GM21515 (cell line): ENCODE data around the gene AIFM1.
A peak's percentile ranks its signal among the peaks of the same experiment; 100 is the strongest.

ENCODE experiments used
- ATAC-seq: cut with Tn5 transposase; IDR thresholded peaks from one replicate; pipeline ENCODE4 v1.9.1; 2021; ENCODE audit not compliant: unreplicated experiment

Gene AIFM1

DNA sequence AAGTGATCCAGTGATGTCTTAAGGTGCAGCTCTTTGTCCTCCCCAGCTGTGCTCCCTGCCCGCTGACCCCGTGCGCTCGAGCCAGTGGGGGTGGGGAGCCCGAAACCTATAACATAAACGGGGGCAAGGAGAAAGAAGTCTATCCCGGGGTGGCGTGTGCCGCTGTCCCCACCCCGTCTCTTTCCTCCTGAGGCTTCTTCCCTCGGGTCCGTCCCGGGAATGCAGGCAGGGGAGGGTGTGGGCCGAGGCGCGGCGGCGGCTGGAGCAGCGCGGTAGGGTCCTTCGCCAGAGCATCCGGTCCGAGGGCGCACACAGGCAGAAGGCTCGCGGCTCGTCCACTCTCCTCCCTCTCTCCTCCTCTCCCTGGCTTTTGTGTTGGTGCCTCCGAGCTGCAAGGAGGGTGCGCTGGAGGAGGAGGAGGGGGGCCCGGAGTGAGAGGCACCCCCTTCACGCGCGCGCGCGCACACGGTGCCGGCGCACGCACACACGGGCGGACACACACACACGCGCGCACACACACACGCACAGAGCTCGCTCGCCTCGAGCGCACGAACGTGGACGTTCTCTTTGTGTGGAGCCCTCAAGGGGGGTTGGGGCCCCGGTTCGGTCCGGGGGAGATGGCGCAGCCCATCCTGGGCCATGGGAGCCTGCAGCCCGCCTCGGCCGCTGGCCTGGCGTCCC is 5.9 kb upstream of the AIFM1 start, which contains the start of gene RAB33A:
Gene RAB33A, plus strand, starts transcription at position 517 of the 681 bp plus-strand sequence. Its CDS starts 101 bp downstream, at position 618.
- ATAC-seq = peak; percentile 9

DNA sequence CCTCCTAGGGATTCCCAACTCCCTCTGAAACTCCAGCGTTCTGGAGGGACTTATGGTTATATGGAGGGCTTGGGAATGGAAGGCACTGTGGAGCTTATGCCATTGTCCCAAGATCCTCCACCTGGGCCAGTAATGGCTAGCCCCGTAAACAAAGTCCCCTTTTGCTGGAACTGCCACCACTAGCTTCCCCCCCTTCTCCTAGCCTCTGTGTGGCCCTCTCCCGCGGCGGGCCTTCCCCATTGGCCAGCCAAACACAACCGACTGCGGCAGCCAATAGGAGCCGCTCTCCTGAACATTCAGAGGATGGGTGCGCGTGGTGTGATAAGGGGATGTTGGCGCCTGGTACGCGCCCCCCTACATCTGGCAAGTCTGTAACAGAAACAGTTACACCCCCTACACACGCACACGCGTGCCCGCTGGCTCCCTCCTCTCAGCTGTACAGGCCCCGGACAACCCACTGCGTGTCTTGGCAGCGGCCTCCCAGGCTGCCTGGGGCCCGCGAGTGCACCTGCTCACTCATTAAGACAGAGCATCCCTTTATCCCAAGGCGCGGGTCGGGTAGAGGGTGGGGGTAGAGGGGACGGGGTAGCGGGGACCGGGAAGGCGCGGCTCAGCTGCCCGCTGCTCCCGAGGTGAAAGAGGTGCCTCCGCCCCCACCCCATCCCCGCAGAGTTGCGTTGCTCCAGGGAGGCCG is 5.3 kb upstream of the AIFM1 start:
- ATAC-seq = peak; percentile 73

DNA sequence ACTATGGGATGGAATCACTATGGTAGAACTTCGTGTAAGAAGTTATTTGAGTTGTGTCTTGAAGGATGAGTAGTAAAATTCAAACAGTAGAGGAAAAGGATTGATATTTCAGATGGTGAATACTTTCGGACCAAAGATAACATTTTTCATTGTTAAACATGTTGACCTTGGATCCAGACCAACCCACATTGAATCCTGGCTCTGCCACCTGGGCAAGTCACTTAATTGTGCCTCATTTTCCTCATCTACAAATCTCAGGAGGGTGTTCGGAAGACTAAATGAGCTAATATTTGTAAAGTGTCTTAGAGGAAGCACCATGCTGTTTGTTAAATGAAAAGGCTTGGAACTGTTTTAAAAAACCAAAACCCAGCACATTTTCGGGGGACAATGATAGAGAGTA is 1.4 kb upstream of the AIFM1 start:
- no peak for ATAC-seq

DNA sequence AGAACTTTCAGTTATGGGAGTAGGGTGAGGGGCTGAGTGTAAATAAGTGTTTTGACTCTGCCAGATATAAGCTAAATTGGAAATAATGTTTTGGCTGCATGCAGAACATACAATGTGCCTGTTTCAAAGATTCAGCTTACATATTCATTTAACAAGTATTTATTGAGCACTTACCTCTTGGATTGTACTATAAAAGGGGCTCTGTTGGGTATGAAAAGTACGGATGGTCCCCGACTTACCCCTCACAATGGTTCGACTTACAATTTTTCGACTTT is 799 bp upstream of the AIFM1 start:
- no peak for ATAC-seq

DNA sequence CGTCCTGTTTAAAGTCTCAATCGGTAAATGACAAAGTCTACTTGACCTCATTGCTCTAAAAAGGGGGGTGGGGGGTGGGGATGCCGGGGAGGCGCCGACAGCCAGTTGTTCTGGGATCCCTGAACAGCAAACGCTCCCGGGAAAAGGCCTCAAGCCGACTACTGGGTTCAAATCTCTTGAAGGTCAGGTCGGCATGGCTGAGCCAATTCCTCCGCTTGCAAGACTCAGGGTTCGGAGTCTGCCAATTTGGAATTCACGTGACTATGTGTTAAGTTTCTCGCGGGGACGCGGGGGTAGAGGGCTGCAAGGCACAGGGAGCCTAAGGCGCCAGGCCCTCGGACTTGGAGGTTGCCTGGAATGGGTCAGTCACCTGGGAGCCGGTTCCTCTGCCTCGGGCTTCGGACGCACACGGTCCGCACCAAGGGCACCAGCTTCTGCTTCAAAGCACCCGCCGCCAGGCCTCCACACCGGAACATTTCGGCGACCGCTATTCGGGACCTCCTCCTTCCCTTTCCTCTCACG is 399 bp downstream of the AIFM1 start:
- ATAC-seq = no peak

DNA sequence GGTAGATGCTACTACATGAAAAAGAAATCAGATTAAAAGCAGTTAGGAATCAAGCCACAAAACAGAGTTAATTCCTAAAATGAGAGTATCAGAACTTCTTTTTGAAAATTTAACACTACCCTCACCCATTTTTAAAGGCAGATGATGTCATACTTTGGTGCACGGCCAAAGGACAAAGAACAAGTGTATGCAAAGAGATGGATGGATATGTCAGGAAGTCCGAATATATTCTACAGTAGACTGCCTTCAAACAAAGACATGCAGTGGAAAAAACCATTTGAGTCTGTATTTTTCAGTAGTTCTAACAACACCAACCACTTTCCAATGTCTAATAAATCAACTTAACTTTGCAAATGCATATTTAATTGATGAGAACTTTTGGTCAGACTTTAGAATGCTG is 2.2 kb downstream of the AIFM1 start:
- no peak for ATAC-seq

DNA sequence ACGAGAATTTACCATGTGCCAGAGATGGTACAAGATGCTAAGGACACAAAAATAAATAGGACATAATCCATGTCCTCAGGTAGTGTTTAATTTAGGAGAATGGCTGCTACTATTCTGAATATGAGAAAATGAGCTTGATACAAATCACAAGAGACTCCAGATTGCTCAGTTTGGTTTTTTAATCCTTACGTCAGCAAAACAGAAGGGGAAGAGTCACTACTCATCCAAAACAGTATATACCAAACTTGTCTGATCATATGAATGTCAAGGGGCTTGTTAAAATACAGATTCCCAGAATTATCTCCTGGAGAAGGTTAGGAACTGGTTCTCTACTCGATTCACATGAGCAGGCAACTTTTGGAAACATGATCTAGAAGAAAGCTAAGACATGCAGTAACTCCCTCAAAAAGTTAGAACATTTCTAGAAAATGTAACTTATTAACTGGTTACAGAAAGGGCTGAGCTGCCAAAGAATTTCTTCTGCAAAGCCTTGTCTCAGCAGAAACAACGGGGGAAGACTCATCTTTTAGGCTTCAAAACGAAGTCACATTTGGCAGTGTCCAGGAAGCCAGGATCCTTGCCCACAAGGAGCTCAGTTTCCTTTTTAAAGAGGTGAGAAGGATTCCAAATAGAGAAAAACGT is 3.4 kb downstream of the AIFM1 start:
- no peak for ATAC-seq

DNA sequence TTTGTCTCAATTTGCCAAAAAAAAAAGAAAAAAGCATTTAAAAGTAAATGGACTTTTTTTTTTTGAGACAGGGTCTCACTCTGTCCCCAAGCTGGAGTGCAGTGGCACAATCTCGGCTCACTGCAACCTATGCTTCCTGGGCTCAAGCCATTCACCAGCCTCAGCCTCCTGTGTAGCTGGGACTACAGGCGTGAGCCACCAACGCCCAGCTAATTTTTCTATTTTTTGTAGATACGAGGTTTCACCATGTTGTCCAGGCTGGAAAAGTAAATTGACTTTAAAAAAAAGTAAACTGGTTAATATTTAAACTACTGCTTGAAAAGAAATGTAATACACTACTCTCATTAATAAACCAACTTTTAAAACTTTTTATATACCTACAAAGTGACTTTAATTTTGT is 5.9 kb downstream of the AIFM1 start:
- ATAC-seq = no peak

DNA sequence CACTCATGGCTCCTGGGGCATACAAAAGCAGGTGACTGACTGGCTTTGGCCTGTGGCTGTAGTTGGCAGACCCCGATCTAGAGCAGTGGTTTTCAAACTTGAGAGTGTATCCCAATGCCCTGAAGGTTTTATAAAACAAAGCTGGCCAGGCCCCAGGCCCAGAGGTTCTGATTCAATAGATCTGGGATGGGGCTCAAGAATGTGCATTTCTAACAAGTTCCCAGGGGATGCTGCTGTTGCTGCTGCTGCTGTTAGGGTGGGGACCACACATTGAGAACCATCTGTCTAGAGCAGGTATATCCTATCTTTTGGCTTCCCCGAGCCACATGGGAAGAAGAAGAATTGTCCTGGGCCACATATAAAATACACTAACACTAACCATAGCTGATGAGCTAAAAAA is 7.3 kb downstream of the AIFM1 start:
- no peak for ATAC-seq

DNA sequence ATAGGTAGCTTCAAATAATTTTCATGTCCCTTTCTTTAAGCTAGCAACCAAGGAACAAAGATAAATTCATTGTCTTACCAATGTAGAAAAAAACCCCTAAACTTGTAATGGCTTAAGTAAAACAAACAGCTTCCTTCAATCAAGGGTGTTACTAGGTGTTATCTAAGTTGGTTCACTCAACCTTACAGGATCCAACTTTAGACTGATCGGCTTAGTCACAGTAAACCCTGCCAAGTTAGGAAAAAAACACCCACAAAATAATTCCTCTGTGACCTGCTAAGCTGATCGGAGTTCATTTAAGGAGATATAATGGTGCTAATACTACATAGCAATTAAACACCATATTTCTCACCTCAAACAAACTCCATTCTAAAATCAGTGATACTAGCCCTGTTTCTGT is 10.1 kb downstream of the AIFM1 start:
- no peak for ATAC-seq

DNA sequence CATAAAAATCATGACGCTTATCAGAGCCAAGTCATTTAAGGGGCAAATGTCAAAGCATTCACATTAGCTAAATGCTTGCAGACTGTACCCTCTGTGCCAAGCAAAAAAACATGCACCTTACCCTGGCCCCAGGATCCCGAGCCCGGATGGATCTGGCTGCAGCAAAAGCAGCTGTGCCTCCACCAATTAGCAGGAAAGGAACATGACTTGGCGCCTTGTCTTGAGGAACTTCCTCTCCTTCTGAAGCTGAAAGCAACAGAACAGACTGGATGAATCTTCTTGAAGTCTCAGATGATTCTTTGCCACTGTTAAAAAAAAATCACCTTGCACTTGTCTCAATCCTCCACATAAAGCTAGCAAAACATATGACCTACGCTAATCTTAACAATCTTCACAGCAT is 18.0 kb downstream of the AIFM1 start:
- ATAC-seq = no peak

DNA sequence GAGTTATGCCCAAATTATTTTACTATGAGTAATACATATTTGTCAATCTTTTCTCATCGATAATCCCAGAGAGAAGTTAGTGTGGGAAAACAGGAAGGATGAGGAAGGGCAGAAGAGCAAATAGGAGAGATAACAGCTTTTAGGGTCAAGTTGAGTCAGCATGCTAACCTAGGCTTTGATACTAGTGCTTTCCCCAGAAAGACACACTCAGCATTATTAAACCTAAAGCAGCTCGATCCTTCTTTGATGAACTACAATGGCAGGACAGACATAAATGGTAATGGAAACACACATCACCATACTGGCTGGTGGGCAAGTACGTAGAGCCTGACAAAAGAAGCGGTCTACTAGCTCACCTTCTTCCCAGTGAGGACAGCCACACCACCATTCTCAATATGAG is 20.5 kb downstream of the AIFM1 start:
- no peak for ATAC-seq

DNA sequence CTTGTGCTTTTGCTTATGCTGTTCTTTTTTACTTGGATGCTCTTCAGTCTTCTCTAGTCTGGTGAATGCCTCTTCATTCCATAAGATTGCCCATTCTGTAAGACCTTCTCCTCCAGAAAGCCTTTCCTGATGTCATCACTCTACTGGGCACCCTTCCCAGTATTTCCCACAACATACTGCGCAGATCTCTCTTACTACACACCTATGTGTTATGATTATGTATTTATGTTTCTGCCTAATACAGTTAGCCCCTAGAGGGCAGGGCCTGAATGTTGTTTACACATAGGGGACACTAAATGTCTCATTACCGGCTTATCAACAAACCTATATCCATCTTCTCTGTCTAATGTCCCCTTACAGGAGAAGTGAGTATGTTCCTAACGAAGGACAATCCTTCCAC is 21.1 kb downstream of the AIFM1 start:
- ATAC-seq = no peak

DNA sequence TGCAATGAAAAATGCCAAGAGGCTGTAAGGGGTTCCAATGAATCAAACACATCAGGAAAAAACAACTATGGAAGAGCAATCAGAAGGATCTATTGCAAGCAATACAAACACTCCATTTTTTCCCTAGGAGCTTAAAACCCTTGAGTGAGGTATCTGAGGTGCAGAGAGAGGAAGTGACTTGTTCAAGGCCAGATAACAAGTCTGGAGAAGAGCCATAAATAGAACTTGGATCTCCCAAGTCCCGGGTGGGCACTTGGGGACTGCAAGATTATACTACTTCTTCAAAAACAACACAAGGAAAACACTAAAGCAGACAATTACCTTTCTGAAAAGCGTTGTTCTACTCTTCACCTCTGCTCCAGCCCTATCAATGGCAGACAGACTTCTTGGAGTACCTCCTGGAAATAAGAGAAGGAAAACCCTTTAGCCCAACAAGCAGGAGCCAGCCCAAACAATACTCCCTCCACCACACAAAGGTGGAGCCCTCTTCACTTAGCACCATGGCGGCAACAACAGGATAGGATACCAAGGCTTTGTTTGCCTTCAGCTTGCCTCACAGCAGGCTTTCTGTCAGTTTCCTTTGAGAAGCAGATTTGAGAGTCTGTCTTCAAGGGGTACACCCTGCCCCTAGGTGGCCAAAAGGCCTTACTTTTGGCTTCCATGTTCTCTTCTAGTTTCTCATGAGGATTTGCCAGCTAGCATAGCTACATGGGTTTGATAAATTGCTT is 26.0 kb downstream of the AIFM1 start:
- ATAC-seq = no peak

DNA sequence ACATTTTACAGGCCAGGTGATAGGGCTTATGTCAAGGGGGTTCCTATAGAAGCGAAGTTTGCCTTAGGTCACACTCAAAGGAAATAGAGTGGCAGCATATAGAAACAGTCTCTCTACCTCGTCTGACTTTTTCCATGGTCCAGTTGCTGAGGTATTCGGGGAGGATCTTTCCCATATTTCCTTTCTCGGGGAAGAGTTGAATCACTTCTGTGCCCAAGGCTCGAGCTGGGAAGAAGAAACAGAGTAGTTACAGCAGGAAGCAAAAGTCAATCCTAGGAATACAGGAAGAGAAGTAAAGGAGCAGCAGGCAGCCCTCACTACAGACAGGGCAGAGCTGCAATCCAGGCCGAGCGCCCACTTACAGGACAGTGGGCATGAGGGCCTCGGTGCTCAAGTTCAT is 28.7 kb downstream of the AIFM1 start:
- no peak for ATAC-seq

DNA sequence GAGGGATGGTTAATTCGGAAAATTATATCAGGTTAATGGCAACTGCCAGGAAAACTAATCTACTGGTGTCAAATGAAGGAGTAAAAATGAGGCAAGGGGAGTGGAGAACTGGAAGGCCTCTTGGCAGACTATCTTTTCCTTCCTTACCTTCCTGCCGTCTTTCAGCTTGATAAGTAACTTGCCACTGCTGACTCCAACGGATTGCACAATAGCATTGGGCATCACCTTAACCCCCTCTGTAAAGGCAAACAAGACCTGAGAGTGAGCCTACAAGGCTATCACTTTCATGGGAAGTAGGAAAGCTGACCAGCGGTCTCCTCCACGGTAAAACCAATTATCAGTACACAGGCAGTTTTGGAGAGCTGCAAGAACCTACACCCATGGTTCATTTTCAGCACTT is 29.1 kb downstream of the AIFM1 start:
- no peak for ATAC-seq

DNA sequence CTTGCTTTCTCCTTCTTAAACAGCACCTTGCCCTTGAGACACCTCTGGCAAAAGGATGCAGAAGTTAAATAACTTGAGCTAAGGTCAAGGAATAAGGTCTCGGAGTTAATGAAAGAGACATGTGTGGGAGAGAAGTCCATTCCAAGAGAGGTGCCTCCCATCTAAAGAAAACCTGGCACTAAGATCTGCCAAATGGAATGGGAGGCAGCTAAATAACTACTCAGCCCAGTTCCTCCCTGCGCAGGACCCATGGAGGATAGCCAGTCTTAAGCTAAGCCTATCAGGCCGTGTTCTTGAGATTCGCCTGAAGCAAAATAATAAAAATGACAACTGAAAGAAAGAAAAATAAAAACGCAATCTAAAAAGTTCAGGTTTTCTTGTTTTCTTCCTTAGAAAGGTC is 34.7 kb downstream of the AIFM1 start:
- ATAC-seq = no peak

DNA sequence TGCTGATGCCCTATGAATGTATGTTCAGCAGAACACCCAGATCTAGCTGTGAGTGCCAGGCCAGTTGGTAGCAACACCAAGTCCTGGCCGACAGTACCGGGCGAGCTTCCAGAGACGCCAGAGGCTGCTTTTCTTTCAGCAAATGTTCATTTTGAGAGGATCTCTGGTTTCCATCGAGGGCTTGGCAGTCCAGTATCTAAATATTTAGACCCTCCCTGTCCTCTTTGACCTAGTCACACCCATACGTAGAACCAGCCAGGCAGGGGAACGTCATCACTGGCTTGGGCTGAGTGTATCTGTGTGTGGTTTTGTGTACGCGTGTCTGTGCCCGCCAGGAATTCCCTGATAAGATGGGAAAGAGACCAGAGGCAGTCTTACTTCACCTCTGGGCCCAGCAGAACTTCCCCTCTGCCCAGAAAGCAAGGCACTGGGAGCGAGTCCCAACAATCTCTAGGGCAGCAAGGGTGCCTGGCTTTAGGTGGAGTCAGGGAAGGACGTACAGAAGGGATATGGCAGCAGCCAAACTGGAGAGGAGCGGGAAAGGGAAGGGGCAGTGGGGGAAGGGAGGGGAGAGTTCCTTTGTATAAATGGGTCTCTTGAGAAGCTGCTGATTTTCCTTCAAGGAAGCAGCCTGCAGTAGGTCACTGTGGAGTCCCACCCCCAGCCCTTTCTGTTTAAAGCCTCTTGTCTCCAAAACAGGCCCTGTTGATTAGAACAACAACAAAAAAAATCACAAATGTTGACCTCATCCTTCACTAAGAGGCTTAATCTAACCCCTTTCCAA is 40.4 kb downstream of the AIFM1 start:
- no peak for ATAC-seq

DNA sequence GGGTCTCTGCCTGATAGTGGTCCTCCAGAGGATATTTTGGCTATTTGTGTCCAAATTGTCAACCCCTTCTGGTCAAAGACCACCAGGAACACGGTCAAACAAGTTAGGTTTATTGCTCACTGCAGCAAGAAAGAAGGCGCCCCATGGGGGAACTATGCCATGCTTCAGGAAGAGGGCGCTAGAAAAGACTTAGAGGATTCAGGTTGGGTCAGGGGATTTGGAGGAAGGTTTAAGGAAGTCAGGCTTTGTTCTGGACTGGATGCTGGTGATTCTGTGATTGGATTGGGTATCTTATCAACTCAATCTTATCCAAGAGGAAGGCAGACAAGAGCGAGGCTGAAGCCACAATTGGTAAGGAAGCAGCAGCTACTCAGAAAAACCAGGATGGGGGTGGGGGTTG is 41.1 kb downstream of the AIFM1 start:
- ATAC-seq = no peak

DNA sequence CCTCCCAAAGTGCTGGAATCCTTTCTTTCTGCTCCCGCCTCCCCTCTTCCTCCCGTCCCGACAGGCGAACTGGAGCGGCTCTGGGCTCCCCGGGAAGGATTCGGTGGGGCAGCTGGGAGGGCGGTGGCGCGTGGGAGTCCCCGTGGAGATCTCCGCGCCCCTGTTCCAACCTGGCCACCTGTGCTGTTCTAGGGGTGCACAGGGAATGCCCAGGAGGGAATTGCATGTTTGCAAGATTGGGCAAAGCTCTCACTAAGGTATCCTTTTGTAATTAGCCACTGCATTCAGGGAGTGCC is 44.2 kb downstream of the AIFM1 start:
- no peak for ATAC-seq
